Myocyte (in vitro differentiated cells): ENCODE results near the gene CNOT4. TPM values are rescaled to one million over a fixed set of nuclear protein-coding genes. Genes with fewer than 3 reads are reported as not detected.

ENCODE experiments used
- DNase-seq: peaks from one replicate; pipeline ENCODE4 v3.0.0-alpha.2; 2012; ENCODE audit warnings: low read depth
- polyA plus RNA-seq: library from polyadenylated mRNA; unstranded; fragments of >200 nt; gene quantifications from one replicate; pipeline ENCODE4 v1.2.1, GENCODE V29; 2012; ENCODE audit warnings: missing spikeins
- total RNA-seq: library from RNA; depleted of rRNA; stranded (reverse); fragments of >200 nt; gene quantifications from 2 replicates; pipeline ENCODE4 v1.2.3, GENCODE V29; 2014

The CNOT4 gene
- 20.7 and 21.7 TPM in 2 replicates for total RNA-seq
- polyA plus RNA-seq, result 14.4 TPM

GRCh38 chr7:135509839-135510591 is at the start of gene CNOT4:
TSS of gene CNOT4 (minus strand) at chr7:135510102. CDS start at chr7:135438331, 71,771 bp downstream.
- DNase-seq, result peak; percentile 98

GRCh38 chr7:135558881-135559280 is 49.0 kb upstream of the CNOT4 start:
- no peak for DNase-seq

GRCh38 chr7:135558337-135558767 is 48.5 kb upstream of the CNOT4 start:
- DNase-seq, result peak; percentile 82

GRCh38 chr7:135557455-135558336 is 47.8 kb upstream of the CNOT4 start, which contains the start of gene NUP205:
TSS of gene NUP205 (plus strand) at chr7:135557917. CDS start at chr7:135557945, 28 bp downstream.
- peak; percentile 92 for DNase-seq

GRCh38 chr7:135553346-135553745 is 43.4 kb upstream of the CNOT4 start:
- no peak for DNase-seq

GRCh38 chr7:135552148-135552547 is 42.2 kb upstream of the CNOT4 start:
- DNase-seq, result no peak

GRCh38 chr7:135550196-135550595 is 40.3 kb upstream of the CNOT4 start:
- no peak for DNase-seq

- DNase-seq, result no peak
Observed at GRCh38 chr7:135541029-135541428, 31.1 kb upstream of the CNOT4 start.

GRCh38 chr7:135539629-135540028 is 29.7 kb upstream of the CNOT4 start:
- DNase-seq, result no peak

- DNase-seq, result no peak
Observed at GRCh38 chr7:135538376-135538775, 28.5 kb upstream of the CNOT4 start.

GRCh38 chr7:135537905-135538304 is 28.0 kb upstream of the CNOT4 start:
- DNase-seq, result no peak

GRCh38 chr7:135537453-135537852 is 27.6 kb upstream of the CNOT4 start:
- DNase-seq, result no peak

- no peak for DNase-seq
Observed at GRCh38 chr7:135536150-135536549, 26.2 kb upstream of the CNOT4 start.

GRCh38 chr7:135527025-135527424 is 17.1 kb upstream of the CNOT4 start:
- DNase-seq, result no peak

GRCh38 chr7:135525426-135525825 is 15.5 kb upstream of the CNOT4 start:
- no peak for DNase-seq

GRCh38 chr7:135523146-135523545 is 13.2 kb upstream of the CNOT4 start:
- no peak for DNase-seq

- no peak for DNase-seq
Observed at GRCh38 chr7:135522509-135522908, 12.6 kb upstream of the CNOT4 start.

- no peak for DNase-seq
Observed at GRCh38 chr7:135519871-135520270, 10.0 kb upstream of the CNOT4 start.

- DNase-seq, result no peak
Observed at GRCh38 chr7:135519233-135519688, 9.4 kb upstream of the CNOT4 start.

GRCh38 chr7:135518748-135519147 is 8.8 kb upstream of the CNOT4 start:
- no peak for DNase-seq

GRCh38 chr7:135517060-135517459 is 7.2 kb upstream of the CNOT4 start:
- DNase-seq, result no peak

- no peak for DNase-seq
Observed at GRCh38 chr7:135514856-135515255, 5.0 kb upstream of the CNOT4 start.
